HUDEP-2 (cell line): ENCODE data around the gene DENND6A.
"Not testable (repeated sequence)": the region's sequence is repeated elsewhere in the genome, so short reads cannot be mapped to it uniquely, and the experiment has no call there.

ENCODE experiments used
- DNase-seq, 76 experiments: peaks; one replicate each; lab custom pipeline; 2025; ENCODE audit not compliant: unreplicated experiment in 76 of 76; lab: John Stamatoyannopoulos, UW

Gene DENND6A

GRCh38 chr3:57696801-57697321, 4.0 kb upstream of the DENND6A start:
- DNase-seq, result peak in 1 of 76 experiments; percentile 15

- DNase-seq, result no peak
These were observed 1.3 kb upstream of the DENND6A start for GRCh38 chr3:57694146-57694545.

GRCh38 chr3:57692133-57692395, 813 bp downstream of the DENND6A start:
- DNase-seq, result not testable (repeated sequence)

GRCh38 chr3:57691411-57692132, 1.3 kb downstream of the DENND6A start:
- no peak for DNase-seq

GRCh38 chr3:57689367-57690053, 3.4 kb downstream of the DENND6A start:
- no peak for DNase-seq

GRCh38 chr3:57688291-57688690, 4.6 kb downstream of the DENND6A start:
- no peak for DNase-seq

- DNase-seq, result no peak
These were observed 9.6 kb downstream of the DENND6A start for GRCh38 chr3:57683286-57683685.

GRCh38 chr3:57682284-57682683, 10.6 kb downstream of the DENND6A start:
- no peak for DNase-seq

- DNase-seq, result no peak
These were observed 11.2 kb downstream of the DENND6A start for GRCh38 chr3:57681691-57682090.

GRCh38 chr3:57680046-57680445, 12.8 kb downstream of the DENND6A start:
- no peak for DNase-seq

- DNase-seq, result no peak
These were observed 17.3 kb downstream of the DENND6A start for GRCh38 chr3:57675530-57675929.

- DNase-seq, result no peak
These were observed 19.7 kb downstream of the DENND6A start for GRCh38 chr3:57673156-57673555.

- DNase-seq, result no peak
These were observed 22.3 kb downstream of the DENND6A start for GRCh38 chr3:57670543-57670942.

- DNase-seq, result no peak
These were observed 31.5 kb downstream of the DENND6A start for GRCh38 chr3:57661404-57661803.

- no peak for DNase-seq
These were observed 33.0 kb downstream of the DENND6A start for GRCh38 chr3:57659806-57660439.

- DNase-seq, result no peak
These were observed 33.7 kb downstream of the DENND6A start for GRCh38 chr3:57659004-57659673.

- no peak for DNase-seq
These were observed 34.3 kb downstream of the DENND6A start for GRCh38 chr3:57658536-57658935.

GRCh38 chr3:57655727-57656126, 37.1 kb downstream of the DENND6A start:
- DNase-seq, result no peak

- DNase-seq, result no peak
These were observed 38.6 kb downstream of the DENND6A start for GRCh38 chr3:57654267-57654666.

- DNase-seq, result peak in 1 of 76 experiments; percentile 1
These were observed 40.7 kb downstream of the DENND6A start for GRCh38 chr3:57652203-57652602.

- no peak for DNase-seq
These were observed 45.5 kb downstream of the DENND6A start for GRCh38 chr3:57647292-57647940.
